Peyer's patch (tissue), 4 donors: ENCODE measurements around the gene CCDC15.

Experiments used
- CTCF ChIP-seq, 6 experiments: fragments of 450-650 bp in 4 of 6; fragments of 200-600 bp in 2 of 6; sonication (generic) in 1 of 6; IDR thresholded peaks; one replicate each; pipeline ENCODE4 v1.5.1; 2017 to 2019; ENCODE audit warnings: antibody characterized with exemption in 6 of 6, mild to moderate bottlenecking in 3 of 6, moderate library complexity in 1 of 6
- POLR2A ChIP-seq, 2 donors: fragments of 450-650 bp; IDR thresholded peaks; one replicate each; pipeline ENCODE4 v1.5.1; 2017; ENCODE audit warnings: antibody characterized with exemption in 2 of 2, mild to moderate bottlenecking in 2 of 2, moderate library complexity in 2 of 2

- TF ChIP-seq CTCF (IDR thresholded peaks at IDR 0.05) = no peak
- no peak for TF ChIP-seq POLR2A (IDR thresholded peaks at IDR 0.05)
These were observed 99.2 kb downstream of the CCDC15 start for GRCh38 chr11:125053167-125053566.
